HCEC 1CT (cell line): ENCODE data around the gene DNAJB4.
"Not testable (repeated sequence)": the region's sequence is repeated elsewhere in the genome, so short reads cannot be mapped to it uniquely, and the experiment has no call there.

Experiments used
- DNase-seq: peaks from one replicate; pipeline ENCODE4 v3.0.0-alpha.2; 2017

The DNAJB4 gene

GRCh38 chr1:78004719-78005447, at the start of gene DNAJB4:
Gene DNAJB4, plus strand, starts transcription at chr1:78004939. Its CDS starts 172 bp downstream, at chr1:78005111.
- peak; percentile 99 for DNase-seq

- DNase-seq: no peak
Observed at GRCh38 chr1:77955709-77956108, 49.0 kb upstream of the DNAJB4 start.

- DNase-seq: no peak
Observed at GRCh38 chr1:77956464-77956863, 48.3 kb upstream of the DNAJB4 start.

- no peak for DNase-seq
Observed at GRCh38 chr1:77958391-77958790, 46.3 kb upstream of the DNAJB4 start.

- no peak for DNase-seq
Observed at GRCh38 chr1:77958850-77959249, 45.9 kb upstream of the DNAJB4 start.

GRCh38 chr1:77961392-77961791, 43.3 kb upstream of the DNAJB4 start:
- DNase-seq: no peak

- DNase-seq: no peak
Observed at GRCh38 chr1:77966291-77966690, 38.4 kb upstream of the DNAJB4 start.

- peak; percentile 38 for DNase-seq
Observed at GRCh38 chr1:77970192-77970591, 34.5 kb upstream of the DNAJB4 start.

- no peak for DNase-seq
Observed at GRCh38 chr1:77972080-77972479, 32.7 kb upstream of the DNAJB4 start.

GRCh38 chr1:77975386-77975785, 29.4 kb upstream of the DNAJB4 start:
- peak; percentile 68 for DNase-seq

- no peak for DNase-seq
Observed at GRCh38 chr1:77975907-77976306, 28.8 kb upstream of the DNAJB4 start.

GRCh38 chr1:77976433-77977076, 28.2 kb upstream of the DNAJB4 start:
- no peak for DNase-seq

- no peak for DNase-seq
Observed at GRCh38 chr1:77977989-77978292, 26.8 kb upstream of the DNAJB4 start.

GRCh38 chr1:77978293-77978968, 26.3 kb upstream of the DNAJB4 start:
- DNase-seq: peak; percentile 84

- DNase-seq: peak; percentile 99
Observed at GRCh38 chr1:77978969-77979876, 25.5 kb upstream of the DNAJB4 start, which contains the start of gene FUBP1. Gene FUBP1, minus strand, starts transcription at chr1:77979072. Its CDS starts 68 bp downstream, at chr1:77979004.

- DNase-seq: not testable (repeated sequence)
Observed at GRCh38 chr1:77983352-77983996, 21.3 kb upstream of the DNAJB4 start.

GRCh38 chr1:77983997-77984355, 20.8 kb upstream of the DNAJB4 start:
- DNase-seq: no peak

- no peak for DNase-seq
Observed at GRCh38 chr1:77984629-77985028, 20.1 kb upstream of the DNAJB4 start.

GRCh38 chr1:77986810-77987209, 17.9 kb upstream of the DNAJB4 start:
- DNase-seq: no peak

- no peak for DNase-seq
Observed at GRCh38 chr1:77987919-77988318, 16.8 kb upstream of the DNAJB4 start.

GRCh38 chr1:77989744-77990143, 15.0 kb upstream of the DNAJB4 start:
- no peak for DNase-seq

GRCh38 chr1:77990629-77991204, 14.0 kb upstream of the DNAJB4 start:
- DNase-seq: no peak
